Pulmonary artery endothelial cell (primary cell): ENCODE data around the gene YOD1. TPM values are rescaled to one million over a fixed set of nuclear protein-coding genes. Genes with fewer than 3 reads are reported as not detected.

Source experiments
- DNase-seq: peaks from one replicate; pipeline ENCODE4 v3.0.0-alpha.2; 2011; ENCODE audit warnings: low read depth, low spot score
- total RNA-seq: library from RNA; depleted of rRNA; stranded (reverse); fragments of >200 nt; gene quantifications from 2 replicates; pipeline ENCODE4 v1.2.3, GENCODE V29; 2014

The YOD1 gene
- total RNA-seq, 1 donor from 2014 or later: 7.3 TPM

DNA sequence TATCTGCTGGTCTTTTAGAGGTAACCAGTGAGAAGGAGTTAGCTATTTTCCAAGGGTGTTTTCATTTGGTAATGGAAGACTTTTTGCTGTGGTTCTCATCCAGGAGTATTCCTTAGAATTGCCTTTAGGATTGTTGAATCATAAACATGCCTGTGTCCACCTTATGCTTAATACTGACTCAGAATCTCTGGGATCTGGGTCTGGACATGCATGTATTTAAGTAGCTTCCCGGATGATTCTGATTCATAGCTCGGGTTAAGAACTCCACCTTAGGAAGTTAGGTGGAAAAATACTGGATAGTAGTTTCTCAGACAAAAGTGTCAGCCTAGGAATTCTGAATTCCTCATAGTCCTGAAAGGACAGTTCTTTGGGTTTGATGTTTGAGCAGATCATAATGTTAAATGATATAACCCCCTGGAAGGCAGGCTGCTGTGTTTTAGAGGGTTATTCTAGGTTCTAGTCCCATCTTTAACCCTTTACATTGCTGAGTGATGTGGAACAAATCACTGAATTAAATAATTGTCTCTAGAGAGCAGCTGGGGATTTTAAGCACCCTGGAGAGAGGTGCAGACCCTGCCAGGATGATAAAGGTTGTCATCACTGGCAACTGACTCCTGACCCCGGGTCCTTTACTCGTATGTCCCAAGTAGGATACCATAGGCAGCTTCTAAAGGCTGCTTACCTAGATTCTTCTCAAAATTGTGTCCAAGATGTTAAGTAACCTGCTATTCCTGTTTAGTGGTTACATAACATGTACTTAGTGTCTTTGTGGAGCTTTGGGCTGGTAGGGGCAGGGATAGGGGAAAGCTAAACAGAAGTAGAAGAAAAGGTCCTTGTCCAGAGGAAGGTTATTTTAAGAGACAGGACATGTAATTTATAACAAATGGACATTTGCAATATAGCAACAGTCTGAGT lies 23.2 kb upstream of the YOD1 start:
- DNase-seq: no peak

GRCh38 chr1:207072233-207072632 lies 21.2 kb upstream of the YOD1 start:
- no peak for DNase-seq

- no peak for DNase-seq
Observed at GRCh38 chr1:207071426-207071825, 20.4 kb upstream of the YOD1 start.

DNA sequence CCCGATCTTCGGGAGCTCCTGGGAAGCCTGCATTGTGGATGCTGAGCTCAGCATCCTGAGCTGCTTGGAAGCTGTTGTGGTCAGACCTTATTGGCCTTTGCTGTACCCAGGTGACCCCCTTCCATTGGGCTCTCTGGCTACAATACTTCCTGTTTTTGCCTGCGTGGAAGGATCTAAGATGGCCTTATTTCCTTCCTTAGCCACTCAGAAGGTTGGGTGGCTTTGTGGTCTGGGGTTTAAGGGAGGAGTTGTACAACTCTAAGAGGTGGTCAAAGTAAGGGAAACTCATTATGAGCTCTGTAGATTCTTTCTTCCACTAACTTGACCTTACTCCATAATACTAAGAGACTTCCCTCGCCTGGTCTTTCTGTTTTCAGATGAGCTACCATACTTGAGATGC lies 19.8 kb upstream of the YOD1 start:
- no peak for DNase-seq

DNA sequence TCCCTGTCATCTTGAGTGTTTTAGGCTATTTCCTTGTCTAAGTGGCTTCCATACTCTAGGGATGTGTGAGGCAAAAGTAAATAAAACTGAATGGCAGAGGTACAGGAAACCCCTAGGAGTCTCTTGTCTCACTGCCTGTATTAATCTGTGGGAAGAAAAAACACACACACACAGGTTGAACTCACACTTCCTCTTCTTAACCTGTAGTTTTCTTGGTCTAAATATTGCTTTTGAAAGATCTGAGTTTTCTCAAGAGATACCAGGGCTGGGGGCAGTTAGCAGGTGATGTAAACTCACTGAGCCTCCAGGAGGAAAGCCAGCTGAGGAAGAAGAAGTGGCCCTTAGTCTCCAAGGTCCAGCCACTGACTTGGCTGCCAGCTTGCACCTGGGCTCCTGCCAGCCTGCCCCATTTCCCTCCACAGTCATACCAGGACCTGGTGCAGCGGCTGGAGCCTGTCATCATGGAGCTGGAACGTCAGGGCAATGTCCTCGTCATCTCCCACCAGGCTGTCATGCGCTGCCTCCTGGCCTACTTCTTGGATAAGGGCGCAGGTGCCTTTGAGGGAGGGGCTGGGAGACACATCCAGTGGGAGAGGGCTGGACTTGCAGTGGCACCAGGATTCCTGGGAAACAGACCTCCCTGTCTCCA lies 19.0 kb upstream of the YOD1 start:
- DNase-seq: no peak

GRCh38 chr1:207069061-207069460 lies 18.1 kb upstream of the YOD1 start:
- DNase-seq: no peak

- DNase-seq: no peak
Observed at GRCh38 chr1:207067665-207068064, 16.7 kb upstream of the YOD1 start.

DNA sequence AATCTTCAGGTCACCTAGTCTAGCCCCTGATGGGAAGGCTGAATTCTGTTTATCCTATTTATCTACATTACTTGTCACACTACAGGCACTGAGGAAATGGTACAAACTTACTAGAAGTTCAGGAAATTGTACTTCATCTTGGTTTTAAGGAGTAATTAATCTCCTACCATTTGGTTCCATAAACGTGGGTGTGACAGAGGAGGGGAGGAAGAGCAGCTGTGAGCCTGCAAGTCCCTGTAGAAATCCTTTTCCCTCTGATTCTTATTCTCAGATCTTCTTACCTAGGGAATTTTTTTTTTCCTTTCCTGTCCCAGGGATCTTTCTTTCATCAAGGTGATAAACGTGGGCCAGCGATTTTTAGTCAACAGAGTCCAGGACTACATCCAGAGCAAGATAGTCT lies 16.2 kb upstream of the YOD1 start:
- no peak for DNase-seq

GRCh38 chr1:207064561-207064960 lies 13.6 kb upstream of the YOD1 start:
- no peak for DNase-seq

- DNase-seq: no peak
Observed at GRCh38 chr1:207063014-207063413, 12.0 kb upstream of the YOD1 start.

- DNase-seq: no peak
Observed at GRCh38 chr1:207062058-207062457, 11.1 kb upstream of the YOD1 start.

DNA sequence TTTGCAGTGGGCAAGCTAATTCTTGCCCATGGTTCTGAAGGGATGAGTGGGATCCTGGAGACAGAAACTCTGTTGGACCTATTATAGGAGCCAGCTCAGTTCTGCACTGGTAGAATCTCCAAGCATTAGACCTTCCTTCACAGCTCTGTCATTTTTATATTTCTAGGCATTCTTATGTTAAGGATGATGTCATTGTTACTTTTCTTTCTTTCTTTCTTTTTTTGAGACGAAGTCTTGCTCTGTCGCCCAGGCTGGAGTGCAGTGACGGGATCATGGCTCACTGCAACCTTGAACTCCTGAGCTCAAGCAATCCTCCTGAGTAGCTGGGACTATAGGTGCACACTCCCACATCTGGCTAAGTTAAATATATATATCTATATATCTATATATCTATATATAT lies 9.6 kb upstream of the YOD1 start:
- no peak for DNase-seq

DNA sequence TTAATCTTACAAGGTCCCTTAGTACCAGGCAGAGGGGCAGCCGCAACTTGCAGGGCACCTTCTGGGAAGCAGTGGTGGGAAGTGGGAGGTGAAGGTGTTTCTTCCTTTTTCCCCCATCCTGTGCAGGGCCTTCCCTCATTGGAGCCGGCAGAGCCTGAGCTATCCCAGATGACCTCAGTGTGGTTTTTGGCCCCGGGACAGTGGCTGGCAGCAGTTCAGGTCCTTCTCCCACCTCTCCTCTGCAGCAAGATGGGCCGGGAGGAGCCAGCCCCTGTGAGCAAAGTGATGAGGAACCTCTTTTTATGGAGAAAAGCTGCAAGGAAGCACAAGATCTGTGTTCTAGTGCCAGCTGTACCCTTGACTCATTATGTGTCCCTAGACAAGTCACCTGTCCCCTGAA lies 8.9 kb upstream of the YOD1 start:
- no peak for DNase-seq

- DNase-seq: no peak
Observed at GRCh38 chr1:207058878-207059867, 8.2 kb upstream of the YOD1 start.

GRCh38 chr1:207058252-207058651 lies 7.2 kb upstream of the YOD1 start:
- DNase-seq: no peak

DNA sequence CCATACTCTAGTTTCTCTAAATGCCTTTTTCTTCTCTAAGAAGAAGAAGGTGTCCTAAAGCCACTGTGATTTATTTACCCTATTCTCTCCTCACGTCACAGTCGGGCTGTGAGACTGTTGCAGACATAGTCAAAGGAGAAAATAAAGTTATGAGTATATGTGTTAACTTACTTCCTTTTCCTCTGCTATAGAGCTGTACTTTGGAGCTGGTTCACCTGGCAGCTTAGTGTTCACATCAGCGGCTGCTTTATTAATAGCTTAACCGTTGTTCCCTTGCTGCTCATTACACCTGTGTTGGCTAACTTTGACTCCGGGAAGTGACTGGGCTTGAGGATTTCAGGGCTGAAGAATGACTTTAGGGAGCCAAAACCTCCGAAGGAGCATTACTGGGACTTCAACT lies 5.7 kb upstream of the YOD1 start:
- no peak for DNase-seq

DNA sequence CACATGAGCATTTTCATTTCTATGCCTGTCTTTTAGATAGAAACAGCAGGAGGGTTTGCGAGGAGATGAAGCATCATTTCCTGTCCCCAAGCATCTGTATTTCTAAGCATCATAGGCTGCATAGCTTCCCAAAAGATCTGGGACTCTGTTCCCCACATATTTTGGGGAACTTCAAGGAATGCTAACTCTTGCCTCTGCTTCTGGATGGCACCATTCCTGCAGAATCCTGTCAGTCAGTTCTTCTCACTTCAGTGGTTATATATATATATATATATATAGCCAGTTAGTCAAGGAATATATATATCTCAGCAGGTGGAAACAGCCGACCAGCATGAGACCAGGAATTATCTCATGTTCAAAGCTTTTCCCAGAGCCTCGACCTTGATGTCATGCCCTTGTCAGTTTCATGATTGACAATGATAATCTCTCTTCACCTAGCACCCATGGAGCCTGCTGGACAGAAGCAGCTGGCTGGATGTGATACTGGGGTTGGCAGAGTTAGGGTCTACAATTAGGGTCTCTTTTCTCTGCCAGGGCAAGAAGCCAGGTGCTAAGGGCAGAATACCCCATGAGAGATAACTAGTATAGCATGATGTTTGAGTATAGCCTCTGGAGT lies 4.5 kb upstream of the YOD1 start:
- DNase-seq: no peak

- no peak for DNase-seq
Observed at GRCh38 chr1:207054491-207054890, 3.5 kb upstream of the YOD1 start.

DNA sequence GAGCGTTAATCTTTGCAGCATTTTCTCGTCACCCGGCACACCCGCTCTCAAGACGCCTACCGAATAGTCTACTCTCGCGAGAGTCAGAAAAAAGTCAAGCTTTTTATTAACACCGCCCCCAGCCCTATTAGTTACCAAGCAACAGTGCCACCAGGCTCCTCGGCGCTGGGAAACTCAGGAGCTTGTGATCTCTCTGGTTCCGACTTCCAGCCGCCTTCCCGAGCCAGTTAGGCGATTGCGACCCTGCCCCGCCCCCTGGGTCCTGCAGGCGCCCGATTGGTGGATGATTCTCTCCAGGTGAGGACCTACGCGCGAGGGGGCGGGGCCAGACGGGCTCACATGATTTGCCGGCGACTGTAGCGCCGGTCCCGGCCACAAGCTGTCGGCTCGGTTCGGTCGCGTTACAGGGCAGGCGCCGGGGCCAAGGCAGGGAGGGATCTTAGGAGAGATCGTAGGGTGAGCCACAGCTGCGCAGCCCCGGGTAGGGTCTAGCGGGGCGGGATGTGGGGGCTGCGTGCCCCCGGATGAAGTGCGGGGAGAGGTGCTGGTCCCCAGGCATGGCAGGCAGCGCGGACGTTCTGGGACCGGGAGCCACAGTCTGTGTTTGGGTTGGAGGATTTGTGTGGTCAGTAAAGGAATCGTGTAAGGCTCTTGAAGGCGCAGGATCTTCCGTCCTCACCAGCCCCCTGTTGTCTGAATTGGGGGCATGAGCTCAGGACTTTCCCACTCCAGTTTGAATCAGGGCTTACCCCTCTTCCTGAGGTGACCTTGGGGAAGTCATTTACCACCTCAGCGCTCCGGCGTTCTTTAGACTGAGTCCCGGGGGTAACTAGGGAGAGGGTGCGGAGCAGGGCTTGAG lies 2.1 kb upstream of the YOD1 start, which contains the start of gene PFKFB2:
Gene PFKFB2, plus strand, starts transcription at position 365 of the 859 bp plus-strand sequence. CDS start 1,443 bp downstream, outside the sequence.
- DNase-seq: peak; percentile 53
